Fibroblast of gingiva (primary cell): ENCODE results near the gene CAMK2B.

ENCODE experiments used
- DNase-seq: peaks from one replicate; pipeline ENCODE4 v3.0.0-alpha.2; 2011; ENCODE audit warnings: low read depth

CAMK2B gene

GRCh38 chr7:44308596-44309270, 16.7 kb downstream of the CAMK2B start:
- DNase-seq, result no peak

GRCh38 chr7:44307905-44308595, 17.3 kb downstream of the CAMK2B start:
- DNase-seq, result no peak

DNA sequence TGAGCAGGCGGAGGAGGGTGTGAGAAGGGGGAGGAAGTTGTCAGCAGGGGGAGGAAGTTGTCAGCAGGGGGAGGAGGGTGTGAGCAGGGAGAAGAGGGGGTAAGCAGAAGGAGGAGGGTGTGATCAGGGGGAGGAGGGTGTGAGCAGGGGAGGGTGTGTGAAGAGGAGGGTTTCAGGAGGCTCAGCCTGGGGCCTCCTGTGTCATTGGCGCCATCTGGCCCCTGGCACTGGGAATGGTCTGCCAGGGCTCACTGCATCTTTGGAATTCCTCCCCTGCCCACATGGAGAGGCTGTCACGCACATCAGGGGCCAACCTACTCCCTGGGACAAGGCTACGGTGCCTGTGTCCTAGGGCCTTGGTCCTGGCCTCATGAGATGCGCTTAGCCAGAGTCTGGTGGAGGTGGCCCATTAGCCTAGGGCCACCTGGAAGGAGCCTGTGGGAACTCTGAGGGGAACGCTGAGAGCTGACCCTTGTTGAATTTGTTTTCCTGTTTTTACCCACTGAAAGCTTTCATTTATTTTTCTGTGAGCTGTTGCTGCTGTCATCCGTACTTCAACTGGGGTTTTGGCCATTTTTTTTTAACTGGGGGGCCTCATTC, 18.0 kb downstream of the CAMK2B start:
- peak; percentile 58 for DNase-seq

DNA sequence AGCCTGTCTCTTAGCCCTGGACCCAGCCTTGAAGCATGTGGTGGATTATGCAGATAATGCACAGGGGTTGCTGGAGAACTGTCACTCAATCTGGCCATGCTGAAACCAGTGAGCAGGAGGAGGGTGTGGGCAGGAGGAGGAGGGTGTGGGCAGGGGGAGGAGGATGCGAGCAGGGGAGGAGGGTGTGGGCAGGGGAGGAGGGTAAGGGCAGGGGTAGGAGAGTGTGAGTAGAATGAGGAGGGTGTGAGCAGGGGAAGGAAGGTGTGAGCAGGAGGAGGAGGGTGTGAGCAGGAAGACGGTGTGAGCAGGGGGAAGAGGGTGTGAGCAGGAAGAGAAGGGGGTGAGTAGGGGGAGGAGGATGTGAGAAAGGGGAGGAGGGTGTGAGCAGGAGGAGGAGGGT, 18.8 kb downstream of the CAMK2B start:
- no peak for DNase-seq

DNA sequence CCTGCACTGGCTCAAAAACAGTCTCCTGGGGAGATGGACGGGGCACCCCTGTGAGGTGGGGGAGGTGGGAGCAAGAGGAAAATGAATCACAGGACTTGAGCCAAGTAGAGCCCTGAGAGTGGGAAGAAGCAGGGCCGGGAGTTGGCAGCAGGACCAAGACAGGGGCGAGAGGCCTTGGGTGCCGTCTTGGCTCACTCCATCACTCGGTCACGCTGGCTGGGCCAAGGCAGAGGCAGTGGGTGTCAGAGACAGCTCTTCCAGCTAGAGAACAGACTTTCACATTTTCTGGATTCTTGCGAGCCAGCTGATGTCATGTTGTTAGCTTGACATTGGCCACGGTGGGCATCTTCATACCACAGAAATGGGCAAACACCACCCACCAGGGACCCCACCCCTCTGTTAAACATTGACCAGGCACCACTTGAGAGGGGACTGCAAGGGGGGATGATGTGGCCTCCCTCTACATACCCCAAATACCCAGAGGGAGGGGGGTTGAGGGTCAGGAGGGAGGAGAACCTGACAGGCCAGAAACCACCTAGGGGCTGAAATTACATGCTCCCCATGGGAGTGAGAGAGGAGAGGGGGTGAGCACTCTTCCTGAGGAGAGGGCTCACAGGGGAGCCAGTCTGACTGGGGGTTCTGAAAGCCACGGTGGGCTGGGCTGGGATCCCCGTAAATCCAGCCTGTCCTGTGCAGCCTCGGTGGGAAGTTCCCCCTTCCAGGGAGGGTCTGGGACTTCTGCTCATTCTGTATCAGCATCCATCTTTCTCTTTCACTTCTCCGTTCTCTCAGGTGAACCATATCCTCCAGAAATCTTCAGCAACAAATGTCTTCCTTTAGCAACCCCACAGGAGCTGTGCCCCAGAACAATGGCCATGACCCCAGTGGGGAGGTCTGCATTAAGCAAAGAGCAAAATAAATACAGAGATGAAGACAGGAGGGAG, 19.6 kb downstream of the CAMK2B start:
- no peak for DNase-seq

DNA sequence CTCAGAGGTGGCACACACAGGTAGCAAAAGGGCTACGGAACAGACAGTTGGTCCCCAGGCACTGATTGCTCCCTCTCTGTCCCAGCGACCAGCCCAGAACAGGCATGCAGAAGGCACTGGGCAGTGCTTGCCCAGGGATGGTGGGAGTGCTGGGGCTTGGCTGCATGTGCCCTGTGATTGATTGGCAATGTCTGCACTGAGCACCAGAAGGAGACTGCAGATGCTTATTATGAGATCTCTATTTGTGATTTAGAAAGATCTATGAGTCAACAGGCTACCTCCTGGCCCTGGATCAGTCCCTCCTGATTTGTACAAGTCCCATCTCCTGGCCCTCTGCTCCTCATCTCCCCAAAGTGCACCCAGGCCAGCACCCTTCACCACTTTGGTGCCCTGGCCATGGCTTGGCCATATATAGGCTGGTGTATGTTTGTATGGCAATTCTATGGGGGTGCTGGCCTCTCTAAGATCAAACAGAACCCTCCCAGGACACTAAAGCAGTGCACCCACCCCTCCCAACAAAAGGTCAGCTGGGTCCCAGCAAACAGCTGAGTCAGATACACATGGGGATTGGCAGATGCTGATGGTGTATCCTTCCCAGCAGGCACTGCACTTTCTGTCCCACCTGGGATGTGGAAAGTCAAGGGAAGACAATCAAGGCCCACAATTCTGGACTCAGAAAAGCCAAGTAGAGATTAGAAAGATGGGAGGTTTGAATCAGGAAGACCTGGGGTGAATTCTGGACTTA, 30.9 kb downstream of the CAMK2B start:
- DNase-seq, result no peak

DNA sequence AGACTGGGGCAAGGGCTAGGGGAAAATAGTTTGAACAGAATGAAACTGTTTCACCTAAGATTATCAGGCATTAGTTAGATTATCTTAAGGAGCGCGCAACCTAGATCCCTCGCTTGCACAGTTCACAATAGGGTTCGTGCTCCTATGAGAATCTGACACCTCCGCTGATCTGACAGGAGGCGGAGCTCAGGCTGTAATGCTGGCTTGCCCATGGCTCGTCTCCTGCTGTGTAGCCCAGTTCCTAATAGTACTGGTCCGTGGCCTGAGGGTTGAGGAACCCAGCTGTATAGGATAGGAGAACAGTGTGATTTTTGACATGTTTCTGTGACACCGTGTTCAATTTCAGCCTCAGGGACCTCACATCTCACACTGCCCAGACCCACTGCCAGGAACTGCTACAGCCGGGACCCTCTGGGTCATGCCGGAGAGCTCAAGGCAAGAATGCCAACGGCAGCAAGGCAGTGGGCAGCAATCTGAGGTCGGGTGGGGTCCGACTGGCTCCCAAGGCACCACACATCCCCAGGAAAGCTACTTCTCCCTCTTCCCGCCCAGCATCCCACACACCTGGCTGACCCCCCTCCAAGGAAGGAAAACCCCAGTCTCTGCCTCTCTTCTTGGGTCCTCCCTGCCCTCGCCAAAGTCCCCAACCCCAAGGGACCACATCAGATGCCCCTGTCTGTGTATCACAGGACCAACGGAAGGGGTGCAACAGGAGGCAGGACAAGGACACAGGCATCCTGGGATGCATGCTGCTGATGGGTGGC, 31.7 kb downstream of the CAMK2B start:
- no peak for DNase-seq

- no peak for DNase-seq
These were observed 32.4 kb downstream of the CAMK2B start for GRCh38 chr7:44292876-44293560.

DNA sequence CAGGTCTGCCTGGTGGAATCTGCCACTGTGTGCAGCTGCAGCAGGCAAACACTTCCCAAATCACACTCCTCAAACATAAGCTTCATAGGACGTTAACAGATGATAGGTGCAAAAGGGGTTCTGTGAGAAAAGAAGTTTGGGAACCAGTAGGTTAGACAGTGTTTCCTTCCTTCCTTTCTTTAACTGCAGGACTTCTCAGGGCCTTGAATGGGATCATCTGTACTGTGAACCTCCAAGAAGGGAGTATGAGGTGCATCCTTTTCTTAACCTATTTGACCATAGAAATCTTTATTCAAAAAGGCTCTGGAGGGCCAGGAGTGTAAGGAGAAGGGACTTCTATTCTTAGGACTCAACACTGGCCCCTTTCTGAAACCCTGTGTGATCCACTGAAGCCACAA, 33.0 kb downstream of the CAMK2B start:
- DNase-seq, result no peak

DNA sequence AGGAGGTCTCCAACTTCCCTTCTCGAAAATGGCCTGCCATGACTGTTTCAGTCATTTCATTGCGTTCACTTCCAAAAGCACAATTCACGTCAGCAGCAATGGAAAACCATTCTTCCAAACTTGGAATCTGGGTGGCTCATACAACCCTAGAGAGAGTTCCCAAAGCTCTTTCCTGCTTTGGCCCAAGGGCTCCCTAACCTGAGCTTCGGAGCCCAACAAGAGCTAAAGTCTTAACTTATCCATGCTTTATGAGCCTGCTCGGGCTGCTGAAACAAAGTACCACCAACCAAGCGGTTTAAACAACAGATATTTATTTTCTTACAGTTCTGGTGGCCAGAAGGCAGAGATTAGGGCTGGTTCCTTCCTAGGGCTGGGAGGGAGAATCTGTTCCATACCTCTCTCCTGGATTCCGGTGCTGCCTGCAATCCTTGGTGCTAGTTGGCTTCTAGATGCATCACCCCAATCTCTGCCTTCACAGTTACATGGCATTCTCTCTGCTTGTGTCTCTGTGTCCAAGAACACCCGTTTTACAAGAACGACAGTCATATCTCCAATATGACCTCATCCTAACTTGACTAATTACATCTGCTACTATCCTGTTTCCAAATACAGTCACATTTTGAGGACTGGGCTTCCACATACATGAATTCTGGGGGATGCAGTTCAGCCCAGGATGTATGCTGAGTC, 33.5 kb downstream of the CAMK2B start:
- no peak for DNase-seq

DNA sequence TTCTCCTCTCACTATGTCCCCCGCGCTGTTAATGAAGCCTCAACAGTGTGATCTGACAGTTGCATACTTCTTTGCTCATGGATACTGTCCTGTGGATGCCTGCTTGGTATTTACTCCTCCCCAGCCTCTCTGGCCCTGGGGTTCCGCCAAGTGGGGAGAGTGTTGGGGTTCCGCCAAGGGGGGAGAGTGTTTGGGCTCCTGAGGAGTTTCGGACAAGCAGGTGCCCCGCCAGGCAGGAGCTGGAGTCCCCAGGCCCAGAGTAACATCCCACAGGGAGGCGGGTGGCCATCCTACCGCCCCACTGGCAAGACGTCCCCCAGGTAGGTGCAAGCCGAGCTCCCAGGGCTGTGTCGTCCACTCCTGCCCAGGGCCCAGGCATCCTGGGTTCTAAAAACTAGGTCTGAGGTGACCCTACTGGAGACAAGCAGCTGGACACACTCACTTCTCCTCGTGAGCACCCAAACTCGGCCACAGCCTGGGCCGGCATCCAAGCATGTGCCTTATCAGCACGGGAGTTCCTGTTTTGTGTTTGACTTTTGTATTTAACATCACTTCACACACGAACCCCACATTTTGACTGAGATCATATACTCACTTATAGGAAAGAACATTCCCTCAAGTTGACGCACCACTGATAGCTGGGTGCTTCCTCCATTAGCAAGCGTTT, 34.2 kb downstream of the CAMK2B start:
- DNase-seq, result no peak

GRCh38 chr7:44290252-44290620, 35.2 kb downstream of the CAMK2B start:
- DNase-seq, result no peak

- DNase-seq, result no peak
These were observed 35.8 kb downstream of the CAMK2B start for GRCh38 chr7:44289341-44290251.

- no peak for DNase-seq
These were observed 36.5 kb downstream of the CAMK2B start for GRCh38 chr7:44288811-44289340.

DNA sequence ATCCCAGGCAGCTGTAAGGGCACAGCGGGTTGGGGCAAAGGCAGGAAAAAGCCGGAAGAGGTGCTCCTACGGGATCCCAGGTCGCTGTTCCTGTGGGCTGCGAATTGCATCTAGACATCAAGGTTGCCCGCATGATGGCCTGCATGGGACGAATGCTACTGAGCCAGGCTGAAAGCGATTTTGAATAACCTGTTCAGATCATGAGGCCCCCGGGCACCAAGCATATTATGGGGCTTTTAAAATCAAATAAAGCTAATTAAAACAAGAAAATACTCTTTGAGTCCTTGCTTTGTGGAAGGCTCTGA, 37.1 kb downstream of the CAMK2B start:
- DNase-seq, result no peak

- DNase-seq, result no peak
These were observed 37.7 kb downstream of the CAMK2B start for GRCh38 chr7:44287488-44288380.
